GM12873 (cell line): Measurements from ENCODE around the gene DEDD.

ENCODE experiments used
- TF ChIP-seq, protein P1 (sequence below): IDR thresholded peaks from 2 replicates; pipeline ENCODE4 v1.5.1; 2012; ENCODE audit warnings: low read depth, mild to moderate bottlenecking, moderate library complexity, low read length, control low read depth; ENCODE audit not compliant: insufficient read depth; ENCODE audit errors: missing control alignments

The DEDD gene

DNA sequence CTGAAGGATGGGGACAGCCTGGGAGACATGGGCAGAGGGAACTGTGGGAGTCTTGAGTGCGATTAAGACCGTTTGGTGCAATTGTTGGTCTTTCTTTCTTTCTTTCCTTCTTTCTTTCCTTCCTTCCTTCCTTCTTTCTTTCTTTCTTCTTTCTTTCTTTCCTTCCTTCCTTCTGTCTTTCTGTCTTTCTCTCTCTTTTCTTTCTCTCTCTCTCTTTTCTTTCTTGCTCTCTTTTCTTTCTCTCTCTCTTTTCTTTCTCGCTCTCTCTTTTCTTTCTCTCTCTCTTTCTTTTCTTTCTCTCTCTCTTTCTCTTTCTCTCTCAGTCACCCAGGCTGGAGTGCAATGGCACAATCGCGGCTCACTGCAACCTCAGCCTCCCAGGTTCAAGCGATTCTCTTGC is 37.2 kb downstream of the DEDD start:
- TF ChIP-seq, protein P1, sequence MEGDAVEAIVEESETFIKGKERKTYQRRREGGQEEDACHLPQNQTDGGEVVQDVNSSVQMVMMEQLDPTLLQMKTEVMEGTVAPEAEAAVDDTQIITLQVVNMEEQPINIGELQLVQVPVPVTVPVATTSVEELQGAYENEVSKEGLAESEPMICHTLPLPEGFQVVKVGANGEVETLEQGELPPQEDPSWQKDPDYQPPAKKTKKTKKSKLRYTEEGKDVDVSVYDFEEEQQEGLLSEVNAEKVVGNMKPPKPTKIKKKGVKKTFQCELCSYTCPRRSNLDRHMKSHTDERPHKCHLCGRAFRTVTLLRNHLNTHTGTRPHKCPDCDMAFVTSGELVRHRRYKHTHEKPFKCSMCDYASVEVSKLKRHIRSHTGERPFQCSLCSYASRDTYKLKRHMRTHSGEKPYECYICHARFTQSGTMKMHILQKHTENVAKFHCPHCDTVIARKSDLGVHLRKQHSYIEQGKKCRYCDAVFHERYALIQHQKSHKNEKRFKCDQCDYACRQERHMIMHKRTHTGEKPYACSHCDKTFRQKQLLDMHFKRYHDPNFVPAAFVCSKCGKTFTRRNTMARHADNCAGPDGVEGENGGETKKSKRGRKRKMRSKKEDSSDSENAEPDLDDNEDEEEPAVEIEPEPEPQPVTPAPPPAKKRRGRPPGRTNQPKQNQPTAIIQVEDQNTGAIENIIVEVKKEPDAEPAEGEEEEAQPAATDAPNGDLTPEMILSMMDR, result no peak

GRCh38 chr1:161094481-161094880 is 38.0 kb downstream of the DEDD start:
- TF ChIP-seq, protein P1, result no peak

DNA sequence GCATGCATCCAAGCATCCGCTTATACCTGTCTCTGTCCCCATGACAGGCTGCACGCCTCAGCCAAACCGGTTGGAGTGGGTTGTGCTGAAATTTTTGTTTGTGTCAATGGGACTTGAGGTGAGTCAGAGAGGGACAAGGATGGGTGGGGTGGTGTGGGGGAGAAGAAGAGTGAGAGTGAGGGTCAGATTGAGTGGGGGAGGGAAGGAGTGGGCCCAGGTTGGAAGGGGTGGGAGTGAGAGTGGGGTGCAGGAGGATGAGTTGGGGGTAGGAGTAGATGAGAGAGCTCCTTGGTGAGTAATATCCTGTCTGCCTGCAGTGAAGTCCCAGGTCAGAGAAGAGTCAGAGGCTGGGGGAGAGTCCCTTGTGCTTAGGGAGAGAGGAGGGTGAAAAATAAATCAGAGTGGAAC is 39.8 kb downstream of the DEDD start:
- TF ChIP-seq, protein P1, result no peak

DNA sequence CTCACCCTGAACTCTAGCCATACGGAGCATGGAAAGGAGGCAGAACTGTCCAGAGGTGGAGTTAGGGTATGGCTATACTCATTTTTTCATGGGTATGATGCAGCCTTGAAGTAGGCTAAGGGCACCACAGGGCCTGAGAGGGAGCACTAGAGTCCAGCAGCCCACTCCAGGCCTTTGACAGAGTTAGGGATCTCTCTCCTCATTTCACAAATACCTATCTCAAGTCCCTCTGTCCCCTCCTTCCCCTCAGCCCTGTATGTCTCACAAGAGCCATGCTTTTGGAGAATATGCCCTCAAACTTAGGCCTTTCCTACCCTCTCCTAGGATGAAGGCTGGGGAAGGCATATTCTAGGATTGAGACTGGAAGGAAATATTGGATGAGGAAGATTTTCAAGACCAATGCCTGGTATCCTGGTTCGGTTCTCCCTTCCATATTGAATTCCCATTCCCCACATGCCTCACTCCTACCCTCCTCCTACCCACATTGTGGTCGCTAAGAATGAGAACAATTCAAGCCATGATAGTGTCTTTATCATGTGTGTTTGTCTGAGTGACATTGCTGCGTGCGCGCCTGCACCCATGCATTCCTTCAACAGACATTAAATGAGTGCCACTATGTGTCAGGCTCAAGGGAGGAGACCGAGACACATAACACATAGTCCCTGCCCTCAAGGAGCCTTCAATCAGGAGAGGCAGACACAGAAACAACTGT is 40.5 kb downstream of the DEDD start:
- TF ChIP-seq, protein P1, result no peak

DNA sequence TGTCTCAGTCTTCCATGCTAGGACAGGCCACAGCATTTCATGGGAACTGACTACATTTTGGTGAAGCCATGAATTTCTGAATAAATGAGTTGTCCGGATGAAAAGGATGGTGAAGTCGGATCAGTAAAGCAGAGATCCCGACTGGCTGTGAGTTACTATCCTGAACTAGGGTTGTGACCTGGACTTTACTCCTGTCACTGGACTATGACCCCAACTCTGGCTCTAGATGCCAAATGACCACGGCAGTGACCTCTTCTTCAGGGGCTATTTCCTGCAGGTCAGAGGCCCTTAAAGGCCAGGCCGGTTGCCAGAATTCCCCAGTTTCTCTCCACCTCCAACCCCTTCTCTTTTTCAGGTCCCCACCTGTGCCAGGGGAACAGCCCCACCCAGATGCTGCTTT is 41.4 kb downstream of the DEDD start:
- TF ChIP-seq, protein P1, result no peak

DNA sequence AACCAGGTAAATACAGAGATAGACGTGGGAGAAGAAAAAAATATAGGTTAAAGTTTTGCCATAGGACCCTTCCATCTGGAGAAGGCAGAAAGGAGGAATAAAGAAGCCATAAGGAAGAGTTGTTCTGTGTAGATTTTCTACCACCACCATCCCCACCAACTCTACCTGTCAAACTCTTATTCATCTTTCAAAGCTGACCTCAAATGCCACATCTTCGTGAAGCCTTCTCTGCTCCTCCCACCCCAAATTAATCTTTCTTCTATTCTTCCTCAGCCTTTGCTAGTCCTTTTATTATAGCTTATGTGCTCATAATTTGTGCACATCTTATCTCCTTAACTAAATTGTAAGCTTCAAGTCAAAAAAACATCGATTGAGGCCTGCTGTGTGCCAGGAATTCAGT is 41.9 kb downstream of the DEDD start:
- TF ChIP-seq, protein P1, result no peak

DNA sequence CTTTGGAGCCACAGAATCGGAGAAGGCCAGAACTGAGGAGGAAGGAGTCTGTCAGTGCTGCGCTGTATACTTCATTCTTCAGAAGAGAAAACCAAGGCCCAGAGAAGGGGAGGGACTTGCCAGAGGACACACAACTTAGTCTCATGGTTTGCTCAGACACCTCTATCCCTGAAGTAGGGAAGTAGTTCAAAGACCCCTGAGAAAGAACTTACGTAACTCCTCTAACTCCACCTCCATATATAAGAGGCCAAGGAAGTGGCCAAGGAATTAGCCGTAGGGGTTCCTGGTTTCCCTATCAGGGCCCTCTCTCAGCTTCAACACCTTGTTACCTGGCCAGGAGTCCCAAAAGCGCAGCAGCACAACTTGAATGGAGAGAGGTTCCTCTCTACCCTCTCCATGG is 42.5 kb downstream of the DEDD start:
- TF ChIP-seq, protein P1, result no peak
